Activated effector memory CD4-positive, alpha-beta T cell treated with Interleukin-2 at 50 U/mL for 16 hours (primary cell): Measurements from ENCODE around the gene RADIL.
A peak's percentile ranks its signal among the peaks of the same experiment; 100 is the strongest.
"Not testable (repeated sequence)": the region's sequence is repeated elsewhere in the genome, so short reads cannot be mapped to it uniquely, and the experiment has no call there.

Experiments used
- DNase-seq: peaks from one replicate; pipeline ENCODE4 v3.0.0-alpha.2; 2020

The RADIL gene

DNA sequence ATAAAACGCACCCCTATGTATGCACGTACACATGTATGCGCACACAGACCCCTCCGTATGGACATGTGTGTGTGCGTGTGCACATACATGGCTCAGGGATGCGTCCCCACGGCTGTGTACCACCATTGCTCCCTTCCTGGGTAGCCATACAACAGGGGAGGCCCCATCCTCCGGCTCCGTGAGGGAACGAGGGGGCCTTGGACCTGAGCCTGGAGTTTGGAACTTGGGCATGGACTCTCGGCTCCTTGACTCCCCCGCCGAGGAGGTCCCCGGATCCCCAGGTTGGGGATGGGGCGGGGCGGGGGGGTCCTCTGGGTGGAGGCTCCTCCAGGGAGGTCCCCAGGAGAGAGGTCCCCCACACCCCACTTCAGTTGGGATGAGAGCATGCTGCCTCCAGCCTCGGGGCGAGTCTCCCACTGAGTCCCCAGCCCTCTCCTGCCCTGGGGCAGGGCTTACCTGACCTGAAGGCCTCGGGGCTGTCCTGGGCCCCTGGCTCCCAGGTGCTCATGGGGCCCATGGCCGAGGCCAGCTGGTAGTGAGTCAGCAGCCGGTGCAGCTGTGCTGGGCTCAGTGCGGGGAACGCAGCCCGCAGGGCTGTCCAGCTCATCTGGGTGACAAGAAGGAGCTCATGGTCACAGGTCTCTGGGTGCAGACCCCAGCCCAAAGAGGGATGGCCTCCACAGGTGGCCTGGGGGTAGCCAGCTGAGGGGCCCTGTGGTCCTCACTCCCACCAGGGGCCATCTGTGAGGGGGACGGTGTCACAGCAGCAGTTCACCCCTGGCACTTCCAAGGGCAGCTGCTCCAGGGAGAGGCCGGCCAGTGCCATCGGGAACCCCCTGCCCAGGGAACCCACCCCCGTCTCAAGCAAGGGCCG lies 78.2 kb downstream of the RADIL start:
- no peak for DNase-seq

DNA sequence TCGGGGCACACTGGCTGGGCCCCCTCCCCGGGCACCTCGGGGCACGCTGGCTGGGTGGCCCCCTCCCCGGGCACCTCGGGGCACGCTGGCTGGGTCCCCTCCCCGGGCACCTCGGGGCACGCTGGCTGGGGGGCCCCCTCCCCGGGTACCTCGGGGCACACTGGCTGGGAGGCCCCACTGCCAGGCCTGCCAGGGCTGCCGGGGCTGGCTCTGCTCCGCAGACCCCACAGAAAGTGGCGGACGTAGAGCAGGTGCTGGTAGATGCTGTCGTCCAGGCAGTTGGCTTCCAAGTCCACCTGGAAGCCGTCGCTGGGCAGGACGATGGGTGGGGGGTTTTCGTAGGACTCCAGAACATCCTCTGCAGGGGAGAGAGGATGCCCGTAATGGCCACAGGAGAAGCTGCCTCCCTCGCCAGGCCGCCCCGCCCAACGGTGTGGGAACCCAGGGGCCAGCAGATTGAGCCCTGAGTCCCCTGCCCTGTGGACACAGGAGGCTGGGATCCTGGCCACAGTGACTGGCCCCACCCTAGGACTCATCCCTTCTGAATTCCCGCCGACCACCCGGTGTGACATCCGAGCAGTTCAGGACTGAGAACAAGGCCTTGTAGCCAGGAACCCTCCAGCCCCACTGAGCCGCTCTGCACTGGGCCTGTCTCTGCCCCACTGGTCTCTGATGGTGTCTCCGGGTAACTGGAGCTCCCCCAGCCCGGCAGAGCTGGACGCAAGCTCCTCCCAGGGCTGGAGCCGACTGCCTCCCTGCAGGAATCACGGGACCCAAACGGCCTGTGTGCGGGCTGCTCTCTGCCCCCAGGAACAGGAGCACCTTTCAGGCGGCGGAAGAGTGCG lies 79.9 kb downstream of the RADIL start:
- DNase-seq, result no peak

DNA sequence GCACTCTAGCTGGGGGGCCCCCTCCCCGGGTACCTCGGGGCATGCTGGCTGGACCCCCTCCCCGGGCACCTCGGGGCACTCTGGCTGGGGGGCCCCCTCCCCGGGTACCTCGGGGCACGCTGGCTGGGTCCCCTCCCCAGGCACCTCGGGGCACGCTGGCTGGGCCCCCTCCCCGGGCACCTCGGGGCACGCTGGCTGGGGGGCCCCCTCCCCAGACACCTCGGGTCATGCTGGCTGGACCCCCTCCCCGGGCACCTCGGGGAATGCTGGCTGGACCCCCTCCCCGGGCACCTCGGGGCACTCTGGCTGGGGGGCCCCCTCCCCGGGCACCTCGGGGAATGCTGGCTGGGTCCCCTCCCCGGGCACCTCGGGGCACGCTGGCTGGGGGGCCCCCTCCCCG lies 80.9 kb downstream of the RADIL start:
- DNase-seq, result not testable (repeated sequence)

DNA sequence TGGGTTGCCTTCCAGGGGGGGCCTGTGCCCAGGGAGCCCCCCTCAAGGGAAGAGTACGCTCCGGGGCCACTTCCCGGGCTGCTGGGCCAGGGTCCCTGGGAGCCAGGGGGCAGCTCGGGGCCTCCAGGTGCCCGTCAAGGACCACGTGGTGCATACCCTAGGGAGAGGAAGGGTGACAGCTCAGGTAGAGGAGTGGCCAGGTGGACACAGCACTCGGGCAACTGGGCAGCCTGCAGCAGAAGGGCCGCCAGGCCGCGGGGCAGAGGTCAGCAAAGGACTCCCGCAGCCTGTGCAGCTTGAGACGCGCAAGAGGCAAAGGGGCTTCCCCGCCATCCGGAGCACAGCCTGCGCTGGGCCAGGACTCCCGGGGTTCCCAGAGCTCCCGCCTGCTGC lies 81.7 kb downstream of the RADIL start:
- DNase-seq, result no peak

DNA sequence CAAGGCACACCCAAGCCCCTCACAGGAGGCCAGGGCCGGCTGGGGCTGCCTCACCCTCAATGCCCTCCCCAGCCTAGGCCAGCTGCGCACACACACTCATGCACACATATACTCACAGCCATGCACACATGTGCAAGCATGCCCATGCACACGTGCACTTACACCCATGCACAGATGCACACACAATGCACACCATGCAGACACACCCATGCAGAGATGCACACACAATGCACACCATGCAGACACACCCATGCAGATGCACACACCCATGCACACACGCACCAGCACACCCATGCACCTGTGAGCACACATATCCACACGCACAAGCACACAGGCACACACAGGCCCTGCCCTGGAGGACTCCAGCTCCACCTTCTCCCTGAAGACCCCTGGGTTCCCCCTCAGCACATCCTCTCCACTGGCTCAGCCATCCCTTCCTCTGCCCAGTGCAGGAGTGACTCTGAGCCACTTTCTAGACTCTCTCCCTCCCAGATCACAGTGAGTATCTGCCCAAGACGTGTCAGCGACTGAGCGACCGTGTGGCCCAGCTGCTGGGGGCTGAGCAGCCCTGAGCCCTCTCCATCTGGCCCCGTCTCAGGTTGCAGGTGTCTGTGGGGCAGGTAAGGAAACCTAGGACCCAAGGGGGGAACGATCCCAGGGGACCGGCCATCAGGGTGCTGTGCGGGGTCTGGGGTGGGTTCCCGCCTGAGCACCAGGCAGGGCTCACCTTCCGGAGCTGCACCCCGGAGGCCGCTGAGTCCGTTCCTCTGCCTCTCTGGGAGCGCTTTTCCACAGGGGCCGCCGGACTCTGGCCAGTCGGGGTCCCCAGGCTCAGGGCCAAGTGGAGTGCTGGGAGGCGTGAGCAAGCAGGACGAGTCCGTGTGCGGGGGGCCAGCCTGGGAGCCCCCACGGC lies 82.3 kb downstream of the RADIL start:
- no peak for DNase-seq

DNA sequence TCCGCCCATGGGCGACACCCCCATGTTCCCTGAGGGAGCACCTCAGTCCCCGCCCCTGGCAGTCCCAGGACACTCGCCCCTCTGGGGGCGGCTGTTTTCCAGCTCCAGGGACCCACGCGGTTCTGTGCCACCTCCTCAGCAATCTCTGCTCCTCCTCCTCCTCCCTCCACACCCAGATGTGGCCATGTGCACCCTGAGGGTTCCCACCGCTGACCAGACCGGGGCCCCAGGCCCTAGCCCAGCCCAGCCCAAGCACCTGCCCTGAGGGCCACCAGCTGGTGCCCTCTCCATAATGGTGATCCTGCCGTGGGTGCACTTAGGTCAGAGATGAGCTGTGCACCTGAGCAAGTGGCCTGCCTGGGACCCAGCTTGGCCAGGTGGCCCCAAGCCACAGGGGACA lies 83.0 kb downstream of the RADIL start:
- no peak for DNase-seq

DNA sequence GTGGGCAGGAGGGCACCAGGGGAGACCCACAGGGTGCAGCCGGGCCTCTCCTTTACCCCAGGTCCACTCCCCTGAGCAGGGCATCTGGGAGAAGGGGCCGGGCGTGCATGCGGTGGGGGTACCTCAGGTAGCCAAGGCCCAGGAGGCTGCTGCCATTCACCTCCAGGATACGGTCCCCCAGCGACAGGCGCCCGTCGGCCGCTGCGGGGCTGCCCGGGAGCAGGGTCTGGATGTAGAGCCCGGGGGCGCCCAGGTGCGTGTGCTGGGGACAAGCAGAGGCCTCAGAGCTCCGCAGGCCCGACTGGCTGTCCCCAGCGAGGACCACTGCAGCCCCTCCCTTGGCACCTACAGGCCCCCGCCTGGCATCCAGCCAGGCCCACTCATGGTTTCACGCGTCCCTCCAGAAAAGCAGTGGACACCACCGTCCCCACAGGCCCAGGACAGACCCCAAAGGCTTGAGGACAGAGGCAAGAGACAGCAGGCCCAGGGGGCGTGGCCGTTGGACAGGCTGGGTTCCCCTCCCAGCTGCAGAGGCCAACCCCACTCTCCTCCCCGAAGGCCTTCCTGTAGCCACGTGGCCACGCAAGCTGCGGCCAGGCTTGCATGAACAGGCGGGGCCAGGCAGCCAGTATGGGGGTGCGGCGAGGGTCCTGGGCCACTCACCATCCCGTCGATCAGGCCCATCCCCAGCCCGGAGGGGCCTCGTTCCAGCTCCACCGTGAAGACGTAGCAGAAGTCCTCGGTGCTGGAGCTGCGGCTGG lies 83.8 kb downstream of the RADIL start:
- DNase-seq, result no peak

DNA sequence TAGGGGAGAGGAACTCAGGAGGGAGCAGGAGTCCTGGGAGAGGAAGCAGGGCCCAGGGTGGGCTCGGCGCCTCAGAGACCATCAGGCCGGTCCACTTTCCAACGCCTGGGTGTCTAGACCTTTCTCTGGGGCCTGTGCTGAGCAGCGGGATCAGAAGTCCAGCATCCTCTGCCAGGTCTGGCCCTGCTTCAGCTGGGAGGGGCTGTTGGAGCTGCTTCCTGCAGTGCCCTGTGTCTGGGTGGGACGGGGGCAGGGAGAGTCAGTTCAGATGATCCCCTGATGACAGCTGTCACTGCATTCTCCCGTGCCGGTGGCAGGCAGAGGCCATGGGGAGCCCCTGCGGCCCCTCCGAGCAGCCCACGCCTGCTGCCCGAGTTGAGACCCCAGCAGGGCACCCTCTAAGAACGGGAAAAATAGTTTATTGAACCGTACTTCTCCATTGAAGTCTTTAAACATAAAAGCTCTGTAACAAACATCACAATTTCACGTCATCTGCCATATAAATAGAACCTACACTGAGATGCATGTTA lies 84.7 kb downstream of the RADIL start:
- DNase-seq, result no peak

DNA sequence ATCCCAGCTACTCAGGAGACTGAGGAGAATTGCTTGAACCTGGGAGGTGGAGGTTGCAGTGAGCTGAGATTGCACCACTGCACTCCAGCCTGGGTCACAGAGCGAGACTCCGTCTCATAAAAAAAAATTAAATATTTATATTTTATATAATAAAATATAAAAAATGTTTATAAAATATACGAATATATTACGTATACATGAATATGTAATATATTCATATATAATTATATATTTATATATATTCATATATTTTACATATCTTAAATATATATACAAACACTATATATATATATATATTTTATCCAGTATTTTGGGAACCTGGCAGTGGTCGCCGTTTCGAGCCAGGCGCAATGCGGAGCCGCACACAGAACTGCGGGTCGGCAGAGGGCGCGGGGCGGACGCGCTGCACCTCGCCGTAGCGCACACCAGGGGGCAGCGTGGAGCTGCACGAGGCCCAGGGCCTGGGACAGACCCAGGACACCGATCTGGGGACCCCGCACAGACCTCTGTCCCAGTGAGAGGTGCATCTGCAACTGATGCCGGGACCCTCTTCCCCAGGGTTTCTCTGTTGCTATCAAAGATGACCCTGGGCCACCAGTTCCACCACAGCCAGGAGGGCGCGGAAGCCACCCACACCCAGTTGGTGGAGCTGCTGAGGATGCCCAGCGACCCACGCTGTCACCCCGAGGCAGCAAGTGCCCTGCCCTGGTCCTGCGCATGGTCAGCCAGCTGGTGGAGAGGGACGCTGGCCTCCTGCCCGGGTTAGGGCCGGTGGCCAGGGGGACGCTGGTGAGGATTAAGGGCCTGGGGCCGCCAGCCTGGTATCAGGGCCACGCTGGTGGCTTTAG lies 85.4 kb downstream of the RADIL start:
- DNase-seq, result peak; percentile 44

DNA sequence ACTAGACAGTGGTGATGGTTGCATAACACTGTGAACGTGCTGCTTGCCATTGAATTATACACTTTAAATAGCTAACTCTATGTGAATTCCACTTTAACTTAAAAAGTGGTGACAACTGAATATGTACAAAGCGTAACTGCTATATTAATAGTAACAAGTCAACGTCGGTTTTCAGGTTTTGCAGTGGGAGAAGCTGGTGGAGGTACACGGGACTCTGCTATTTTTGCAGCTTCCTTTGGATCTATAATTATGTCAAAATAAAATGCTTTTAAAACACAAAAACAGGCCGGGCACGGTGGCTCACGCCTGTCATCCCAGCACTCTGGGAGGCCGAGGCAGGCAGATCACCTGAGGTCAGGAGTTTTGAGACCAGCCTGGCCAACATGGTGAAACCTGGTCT lies 87.1 kb downstream of the RADIL start:
- DNase-seq, result no peak

DNA sequence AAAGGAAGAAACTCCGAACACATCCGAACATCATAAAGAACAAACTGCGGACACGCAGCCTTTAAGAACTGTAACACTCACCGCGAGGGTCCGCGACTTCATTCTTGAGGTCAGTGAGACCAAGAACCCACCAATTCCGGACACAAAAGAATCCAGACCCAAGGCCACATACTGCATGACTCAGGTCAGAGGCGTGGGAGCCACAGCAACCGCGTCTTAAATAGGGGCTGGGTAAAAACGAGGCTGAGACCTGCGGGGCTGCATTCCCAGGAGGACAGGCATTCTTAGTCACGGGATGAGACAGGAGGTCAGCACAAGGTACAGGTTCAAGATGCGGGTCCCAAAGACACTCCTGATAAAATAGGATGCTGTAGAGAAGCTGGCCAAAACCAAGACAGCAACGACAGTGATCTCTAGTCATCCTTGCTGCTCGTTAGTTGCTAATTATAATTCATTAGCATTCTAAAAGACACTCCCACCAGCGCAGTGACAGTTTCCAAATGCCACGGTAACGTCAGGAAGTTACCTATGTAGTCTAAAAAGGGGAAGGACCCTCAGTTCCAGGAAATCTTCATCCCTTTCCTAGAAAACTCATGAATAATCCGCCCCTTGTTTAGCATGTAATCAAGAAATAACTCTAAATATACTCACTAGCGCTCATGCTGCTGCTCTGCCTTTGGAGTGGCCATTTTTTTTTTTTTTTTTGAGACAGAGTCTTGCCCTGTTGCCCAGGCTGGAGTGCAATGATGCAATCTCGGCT lies 88.7 kb downstream of the RADIL start:
- no peak for DNase-seq

DNA sequence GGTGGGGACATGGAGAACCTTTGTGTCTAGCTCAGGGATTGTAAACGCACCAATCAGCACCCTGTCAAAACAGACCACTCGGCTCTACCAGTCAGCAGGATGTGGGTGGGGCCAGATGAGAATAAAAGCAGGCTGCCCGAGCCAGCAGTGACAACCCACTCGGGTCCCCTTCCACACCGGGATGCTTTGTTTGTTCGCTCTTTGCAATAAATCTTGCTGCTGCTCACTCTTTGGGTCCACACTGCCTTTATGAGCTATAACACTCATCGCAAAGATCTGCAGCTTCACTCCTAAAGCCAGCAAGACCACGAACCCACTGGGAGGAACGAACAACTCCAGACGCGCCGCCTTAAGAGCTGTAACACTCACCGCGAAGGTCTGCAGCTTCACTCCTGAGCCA lies 89.3 kb downstream of the RADIL start:
- not testable (repeated sequence) for DNase-seq

DNA sequence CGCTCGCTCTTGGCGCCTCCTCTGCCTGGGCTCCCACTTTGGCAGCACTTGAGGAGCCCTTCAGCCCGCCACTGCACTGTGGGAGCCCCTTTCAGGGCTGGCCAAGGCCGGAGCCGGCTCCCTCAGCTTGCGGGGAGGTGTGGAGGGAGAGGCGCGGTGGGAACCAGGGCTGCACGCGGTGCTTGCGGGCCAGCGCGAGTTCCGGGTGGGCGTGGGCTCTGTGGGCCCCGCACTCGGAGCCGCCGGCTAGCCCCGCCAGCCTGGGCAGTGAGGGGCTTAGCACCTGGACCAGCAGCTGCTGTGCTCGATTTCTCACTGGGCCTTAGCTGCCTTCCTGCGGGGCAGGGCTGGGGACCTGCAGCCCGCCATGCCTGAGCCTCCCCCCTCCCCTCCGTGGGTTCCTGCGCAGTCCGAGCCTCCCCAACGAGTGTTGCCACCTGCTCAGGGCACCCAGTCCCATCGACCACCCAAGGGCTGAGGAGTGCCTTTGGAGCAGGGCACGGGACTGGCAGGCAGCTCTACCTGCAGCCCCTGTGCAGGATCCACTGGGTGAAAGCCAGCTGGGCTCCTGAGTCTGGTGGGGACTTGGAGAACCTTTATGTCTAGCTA lies 90.0 kb downstream of the RADIL start:
- DNase-seq, result not testable (repeated sequence)

DNA sequence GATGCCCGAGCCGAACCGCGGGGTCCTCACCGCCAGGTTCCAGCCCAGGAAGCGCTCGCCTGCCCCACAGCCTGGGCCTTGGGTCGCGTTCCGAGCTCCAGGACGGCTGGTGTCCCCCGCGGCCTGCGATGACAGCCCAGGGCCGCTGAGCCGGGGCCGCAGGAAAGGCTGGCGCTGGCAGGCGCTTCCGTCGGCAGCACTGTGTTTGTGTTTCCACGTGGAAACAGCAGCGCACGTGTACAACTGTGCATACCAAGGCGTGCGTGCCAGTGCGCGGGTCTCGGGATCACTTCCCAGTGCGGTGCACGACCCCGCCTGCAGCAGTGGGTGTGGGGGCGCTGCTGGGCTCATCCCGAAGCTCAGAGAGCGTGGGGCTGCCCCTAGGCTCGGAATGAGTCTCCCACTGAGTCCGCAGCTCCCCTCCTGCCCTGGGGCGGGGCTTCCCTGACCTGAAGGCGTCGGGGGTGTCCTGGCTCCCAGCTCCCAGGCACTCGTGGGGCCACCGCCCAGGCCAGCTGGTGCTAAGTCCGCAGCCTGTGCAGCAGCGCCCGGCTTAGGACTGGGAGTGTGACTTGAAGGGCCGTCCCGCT lies 90.9 kb downstream of the RADIL start:
- DNase-seq, result no peak

DNA sequence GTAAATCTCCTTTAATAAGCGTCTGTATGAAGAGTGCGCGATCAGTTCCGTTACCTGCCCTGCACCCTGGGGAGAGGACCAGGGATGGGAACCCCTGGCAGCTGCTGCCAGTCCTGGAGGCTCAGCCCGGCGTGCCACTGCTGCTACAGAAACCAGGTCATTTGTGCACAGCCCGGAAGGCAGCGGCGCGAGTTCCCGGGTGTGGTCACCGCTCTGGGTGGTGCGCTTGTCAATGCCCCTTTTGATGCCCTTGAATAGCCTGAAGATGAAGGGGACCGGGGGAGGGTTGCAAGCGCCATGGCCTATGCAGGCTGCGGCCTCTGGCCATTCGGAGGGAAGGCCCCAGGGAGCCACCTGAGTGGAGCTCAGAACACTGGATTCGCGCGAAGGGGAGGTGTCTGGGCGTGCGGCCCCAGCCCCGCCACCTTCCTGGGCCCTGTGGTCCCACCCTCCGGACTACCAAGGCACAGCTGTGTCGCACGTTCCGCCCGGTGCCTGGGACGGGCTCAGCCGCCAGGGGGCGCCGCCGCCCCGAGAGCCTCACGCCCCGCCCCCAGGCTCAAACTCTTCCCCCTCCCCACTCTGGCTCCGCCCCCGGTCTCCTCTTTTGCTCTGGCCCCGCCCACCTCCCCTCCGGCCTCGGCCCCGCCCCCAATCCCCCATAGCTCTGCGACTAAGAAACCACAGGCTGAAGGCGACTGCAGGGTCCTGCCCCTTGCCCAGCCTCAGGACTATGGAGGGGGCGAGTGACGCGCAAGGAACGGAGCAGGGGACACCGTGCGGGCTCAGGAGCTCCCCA lies 91.6 kb downstream of the RADIL start:
- peak; percentile 68 for DNase-seq

DNA sequence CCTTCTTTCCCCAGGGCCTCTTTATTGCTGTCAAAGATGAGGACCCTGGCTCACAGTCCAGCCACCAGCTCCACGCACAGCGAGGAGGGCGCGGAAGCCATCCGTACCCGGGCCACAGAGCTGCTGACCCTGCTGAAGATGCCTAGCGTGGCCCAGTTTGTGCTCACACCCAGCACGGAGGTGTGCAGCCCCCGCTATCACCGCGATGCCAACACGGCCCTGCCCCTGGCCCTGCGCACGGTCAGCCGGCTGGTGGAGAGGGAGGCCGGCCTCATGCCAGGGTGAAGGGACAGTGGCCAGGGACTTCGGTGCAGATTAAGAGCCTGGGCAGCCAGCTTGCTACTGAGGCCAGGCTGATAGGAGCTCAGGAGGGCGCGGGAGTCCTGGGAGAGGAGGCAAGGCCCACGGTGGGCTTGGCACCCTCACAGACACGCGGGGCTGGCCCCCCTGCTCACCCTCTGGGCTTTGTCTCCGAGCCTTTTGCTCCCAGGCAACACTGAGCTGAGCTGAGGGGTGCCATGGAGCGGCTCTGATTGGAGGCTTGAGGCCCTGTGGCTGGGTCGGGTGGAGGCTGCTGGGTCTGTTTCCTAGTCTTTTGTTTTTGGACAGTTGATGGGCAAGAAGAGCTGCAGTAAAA lies 92.3 kb downstream of the RADIL start:
- DNase-seq, result no peak

DNA sequence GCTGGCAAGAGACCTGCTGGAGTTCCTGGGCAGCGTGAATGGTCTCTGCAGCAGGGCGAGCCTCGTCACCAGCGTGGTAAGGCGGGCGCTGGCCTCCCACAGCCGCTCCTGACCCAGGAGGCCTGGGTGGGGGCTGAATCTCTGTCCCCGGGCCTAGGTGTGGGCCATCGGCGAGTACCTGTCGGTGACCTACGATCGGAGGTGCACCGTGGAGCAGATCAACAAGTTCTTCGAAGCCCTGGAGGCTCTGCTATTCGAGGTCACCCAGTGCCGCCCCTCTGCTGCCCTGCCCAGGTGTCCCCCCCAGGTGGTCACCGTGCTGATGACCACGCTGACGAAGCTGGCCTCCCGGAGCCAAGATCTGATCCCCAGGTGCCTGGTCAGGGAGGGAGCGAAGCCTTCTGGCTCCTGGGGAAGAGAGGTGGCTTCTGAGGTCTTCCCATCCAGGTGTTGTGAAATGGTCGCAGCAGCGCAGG lies 93.0 kb downstream of the RADIL start:
- DNase-seq, result no peak

DNA sequence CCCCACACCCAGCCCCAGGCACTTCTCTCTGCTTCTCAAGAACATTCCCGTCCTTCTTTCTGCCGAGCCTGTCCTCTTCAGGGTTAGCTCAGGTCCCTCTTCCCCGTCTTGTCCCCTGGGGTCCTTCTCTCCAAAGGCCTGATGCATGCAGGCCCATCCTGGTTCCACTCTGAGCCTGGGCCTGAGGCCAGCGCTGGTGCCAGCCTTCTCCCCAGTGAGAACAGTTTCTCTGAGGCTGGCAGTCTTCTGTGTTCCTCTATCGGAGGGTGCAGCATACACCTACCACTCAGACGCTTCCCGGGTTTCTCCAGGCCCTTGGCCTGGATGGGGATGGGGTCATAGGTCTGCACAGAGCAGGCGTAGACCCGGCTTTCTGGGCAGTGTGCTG lies 93.4 kb downstream of the RADIL start:
- no peak for DNase-seq
